ENCODE measurements around the gene ELOVL6.
"Not testable (repeated sequence)": the region's sequence is repeated elsewhere in the genome, so short reads cannot be mapped to it uniquely, and the experiment has no call there.

The ELOVL6 gene

DNA sequence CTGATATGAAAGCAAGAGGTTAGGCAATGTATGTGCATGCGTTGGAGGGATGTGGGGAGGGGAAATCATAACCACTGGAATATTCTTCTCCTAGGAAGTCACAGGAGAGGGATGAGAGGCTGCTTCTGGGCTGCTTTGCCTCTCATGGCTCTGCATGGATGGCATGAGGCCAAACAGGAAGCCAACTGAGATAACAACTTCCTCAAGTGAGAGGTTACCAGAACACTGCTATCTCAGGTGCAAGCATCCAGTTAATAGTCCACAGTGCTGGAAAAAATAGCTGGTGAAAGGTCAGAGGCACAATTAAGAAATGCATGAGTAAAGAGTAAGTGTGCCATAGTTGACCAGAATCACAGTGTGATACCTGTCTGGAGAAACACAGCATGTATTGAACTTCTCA is 113.3 kb downstream of the ELOVL6 start:
- DNase-seq (ENCODE audit: insufficient read length, low spot score) (no peak), FAIRE-seq (no peak)

DNA sequence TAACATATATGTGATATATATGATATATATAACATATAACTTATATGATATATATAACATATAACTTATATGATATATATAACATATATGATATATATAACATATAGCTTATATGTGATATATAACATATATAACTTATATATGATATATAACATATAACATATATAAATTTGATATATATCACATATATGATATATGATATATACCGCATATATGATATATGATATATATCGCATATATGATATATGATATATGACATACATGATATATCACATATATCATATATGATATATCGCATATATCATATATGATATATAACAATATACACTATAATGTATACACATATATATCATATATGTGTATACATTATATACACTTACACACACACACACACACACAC is 114.3 kb downstream of the ELOVL6 start:
- DNase-seq (ENCODE audit: insufficient read length, low spot score): no peak
- FAIRE-seq: no peak

DNA sequence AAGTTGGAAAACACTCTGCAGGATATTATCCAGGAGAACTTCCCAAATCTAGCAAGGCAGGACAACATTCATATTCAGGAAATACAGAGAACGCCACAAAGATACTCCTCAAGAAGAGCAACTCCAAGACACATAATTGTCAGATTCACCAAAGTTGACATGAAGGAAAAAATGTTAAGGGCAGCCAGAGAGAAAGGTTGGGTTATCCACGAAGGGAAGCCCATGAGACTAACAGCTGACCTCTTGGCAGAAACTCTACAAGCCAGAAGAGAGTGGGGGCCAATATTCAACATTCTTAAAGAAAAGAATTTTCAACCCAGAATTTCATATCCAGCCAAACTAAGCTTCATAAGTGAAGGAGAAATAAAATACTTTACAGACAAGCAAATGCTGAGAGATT is 120.3 kb downstream of the ELOVL6 start:
- DNase-seq (ENCODE audit: insufficient read length, low spot score); FAIRE-seq: not testable (repeated sequence)

DNA sequence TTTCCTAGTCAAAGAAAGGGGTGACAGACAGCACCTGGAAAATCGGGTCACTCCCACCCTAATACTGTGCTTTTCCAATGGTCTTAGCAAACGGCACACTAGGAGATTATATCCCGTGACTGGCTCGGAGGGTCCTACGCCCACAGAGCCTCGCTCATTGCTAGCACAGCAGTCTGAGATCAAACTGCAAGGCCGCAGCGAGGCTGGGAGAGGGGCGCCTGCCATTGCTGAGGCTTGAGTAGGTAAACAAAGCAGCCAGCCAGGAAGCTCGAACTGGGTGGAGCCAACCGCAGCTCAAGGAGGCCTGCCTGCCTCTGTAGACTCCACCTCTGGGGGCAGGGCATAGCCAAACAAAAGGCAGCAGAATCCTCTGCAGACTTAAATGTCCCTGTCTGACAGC is 121.6 kb downstream of the ELOVL6 start:
- not testable (repeated sequence) for FAIRE-seq; DNase-seq (ENCODE audit: insufficient read length, low spot score)

DNA sequence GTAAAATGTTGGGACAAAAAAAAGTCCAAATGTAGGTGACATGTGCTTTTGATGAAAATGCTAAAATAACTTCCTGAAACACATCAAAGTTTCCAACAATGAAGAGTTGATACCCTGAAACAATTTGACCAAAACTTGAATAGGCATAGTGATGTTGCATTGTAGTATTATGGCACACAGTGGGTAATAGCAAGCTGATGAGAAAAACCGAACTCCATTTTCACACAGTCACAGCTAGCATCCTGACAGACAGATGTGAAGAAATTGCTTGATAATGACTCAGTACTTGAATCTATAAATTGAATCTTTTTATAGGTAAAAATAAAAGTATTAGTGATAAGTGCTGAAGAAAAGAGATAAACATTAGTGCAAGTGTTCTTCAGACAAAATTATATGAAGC is 122.5 kb downstream of the ELOVL6 start:
- DNase-seq (ENCODE audit: insufficient read length, low spot score): no peak
- FAIRE-seq: peak; percentile 56

DNA sequence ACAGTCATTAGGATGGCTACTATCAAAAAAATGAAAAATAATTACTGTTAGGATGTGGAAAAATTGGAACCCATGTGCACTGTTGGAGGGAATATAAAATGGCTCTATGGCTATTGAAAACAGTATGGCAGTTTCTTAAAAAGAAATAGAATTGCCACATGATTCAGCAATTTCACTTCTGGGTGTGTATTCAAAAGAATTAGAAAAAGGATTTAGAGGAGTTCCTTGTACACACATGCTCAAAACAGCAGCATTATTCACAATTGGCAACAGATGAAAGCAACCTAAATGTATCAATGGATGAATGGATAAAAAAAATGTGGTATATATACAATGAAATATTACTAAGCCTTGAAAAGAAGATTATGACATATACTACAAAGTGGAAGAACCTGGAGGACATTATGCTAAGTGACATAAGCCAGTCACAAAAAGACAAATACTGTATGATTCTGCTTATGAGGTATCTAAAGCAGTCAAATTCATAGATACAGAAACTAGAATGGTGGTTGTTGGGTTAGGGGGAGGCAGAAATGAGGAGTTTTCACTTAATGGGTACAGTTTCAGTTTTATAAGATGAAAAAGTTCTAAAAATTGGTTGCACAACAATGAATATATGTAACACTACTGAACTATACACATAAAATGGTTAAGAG is 123.2 kb downstream of the ELOVL6 start:
- FAIRE-seq: peak; percentile 66
- DNase-seq (ENCODE audit: insufficient read length, low spot score): no peak

DNA sequence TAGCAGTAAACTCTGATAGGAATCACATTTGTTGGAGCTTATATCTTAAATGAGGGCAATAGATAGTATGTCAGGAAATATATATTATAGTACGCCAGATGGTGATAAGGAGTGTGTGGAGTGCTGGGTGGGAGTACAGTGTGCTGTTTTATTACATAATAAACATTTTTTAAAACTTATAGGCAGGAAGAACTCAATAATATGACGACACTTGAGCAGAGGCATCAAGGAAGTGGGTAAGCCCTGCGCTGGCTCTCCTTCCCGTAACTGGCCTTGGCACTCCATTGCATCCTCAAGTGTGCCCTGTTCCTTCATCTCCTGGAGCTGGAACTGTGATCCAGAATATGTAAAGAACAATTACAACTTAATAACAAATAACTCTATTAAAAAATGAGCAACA is 123.8 kb downstream of the ELOVL6 start:
- DNase-seq (ENCODE audit: insufficient read length, low spot score) (no peak), FAIRE-seq (no peak)

DNA sequence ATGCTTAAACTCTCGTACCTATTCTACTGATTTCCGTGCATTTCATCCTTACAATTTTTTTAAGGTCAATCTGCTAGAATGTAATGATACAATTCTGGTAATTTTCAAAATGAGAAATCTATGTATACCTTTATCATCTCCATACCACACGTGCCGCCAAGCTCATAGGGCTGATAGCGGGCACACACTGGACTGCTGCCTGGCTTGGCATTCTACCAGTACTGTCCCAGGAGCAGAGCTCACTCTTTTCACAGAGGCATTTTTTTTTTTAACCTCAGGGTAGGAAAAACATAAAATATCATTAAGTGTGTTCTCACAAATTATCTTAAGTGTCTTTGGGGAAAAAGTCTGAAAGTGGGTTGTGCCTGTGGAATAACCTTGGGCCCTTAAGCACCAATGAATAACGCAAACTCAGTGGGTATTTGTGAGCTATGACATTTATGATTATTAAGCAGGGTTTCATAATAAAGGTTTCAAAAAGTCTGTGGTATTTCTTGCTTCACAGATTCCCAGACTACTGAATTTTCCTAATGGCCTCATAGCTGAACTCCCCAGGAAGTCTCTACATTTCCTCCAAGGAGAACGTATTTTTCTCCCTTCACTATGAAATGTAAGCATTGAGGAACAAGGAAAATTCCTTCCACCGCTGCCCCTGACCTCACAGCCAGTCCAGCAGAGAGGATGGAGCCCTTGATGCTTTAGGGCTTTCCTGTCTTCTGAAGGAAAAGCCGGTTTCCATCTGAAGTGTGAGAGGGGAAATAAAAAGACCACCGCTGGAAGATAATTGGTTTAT is 125.2 kb downstream of the ELOVL6 start:
- DNase-seq (ENCODE audit: insufficient read length, low spot score) (no peak), FAIRE-seq (no peak)

DNA sequence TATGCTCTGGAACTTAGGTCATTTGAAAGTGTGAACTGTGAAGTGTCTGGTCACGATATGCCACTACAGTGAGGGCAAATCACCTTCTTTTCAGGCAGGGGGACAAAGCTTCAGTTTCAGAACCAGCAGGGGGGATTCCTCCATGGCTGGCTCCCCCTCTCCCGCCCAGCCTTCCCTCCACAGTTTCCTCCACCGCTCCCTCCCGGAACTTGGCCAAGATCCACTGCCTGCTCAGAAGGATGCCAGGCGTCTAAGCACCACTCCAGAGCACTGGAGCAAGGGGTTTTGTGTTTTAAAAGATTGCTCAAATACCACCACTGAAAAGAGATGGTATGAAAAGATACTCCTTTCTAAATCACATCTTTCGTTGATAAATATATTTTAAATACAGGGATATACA is 126.9 kb downstream of the ELOVL6 start:
- DNase-seq (ENCODE audit: insufficient read length, low spot score) (no peak), FAIRE-seq (no peak)

DNA sequence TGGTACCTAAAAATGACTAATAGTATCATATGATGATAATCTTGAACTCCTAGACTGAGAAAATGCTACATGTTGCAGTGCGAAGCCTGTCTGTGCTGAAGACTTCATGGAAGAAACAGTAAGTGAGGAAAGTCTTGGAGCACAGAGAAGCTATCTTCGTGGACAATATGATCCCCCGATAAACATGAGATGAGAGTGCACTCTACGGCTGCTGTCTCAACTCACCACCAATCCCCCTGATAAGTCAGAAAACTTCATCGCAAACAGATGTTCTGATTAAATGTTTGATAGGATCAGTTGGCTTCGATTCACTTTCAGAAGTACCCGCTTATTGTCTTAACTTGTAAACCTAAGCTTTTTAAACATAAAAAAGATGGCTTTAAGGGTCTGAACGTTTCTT is 130.2 kb downstream of the ELOVL6 start:
- DNase-seq (ENCODE audit: insufficient read length, low spot score) (no peak), FAIRE-seq (no peak)

DNA sequence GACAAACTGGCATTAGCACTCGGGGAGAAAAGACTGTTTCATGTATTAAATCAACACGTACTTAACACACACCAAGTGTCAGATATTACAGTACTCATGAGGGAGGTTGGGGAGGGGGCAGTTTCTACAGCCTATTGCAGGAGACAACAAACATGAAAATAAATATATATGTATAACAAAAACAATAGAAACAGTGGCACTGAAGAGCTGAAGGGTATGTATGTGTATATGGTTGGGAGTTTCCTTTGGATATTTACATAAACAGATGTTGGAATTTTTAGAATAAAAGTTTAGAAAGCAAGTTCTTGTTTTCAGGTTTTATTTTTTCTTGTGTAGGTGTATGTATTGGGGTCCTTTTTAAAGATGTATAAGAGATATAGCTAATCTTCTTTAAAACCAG is 133.5 kb downstream of the ELOVL6 start:
- DNase-seq (ENCODE audit: insufficient read length, low spot score) (no peak), FAIRE-seq (no peak)

DNA sequence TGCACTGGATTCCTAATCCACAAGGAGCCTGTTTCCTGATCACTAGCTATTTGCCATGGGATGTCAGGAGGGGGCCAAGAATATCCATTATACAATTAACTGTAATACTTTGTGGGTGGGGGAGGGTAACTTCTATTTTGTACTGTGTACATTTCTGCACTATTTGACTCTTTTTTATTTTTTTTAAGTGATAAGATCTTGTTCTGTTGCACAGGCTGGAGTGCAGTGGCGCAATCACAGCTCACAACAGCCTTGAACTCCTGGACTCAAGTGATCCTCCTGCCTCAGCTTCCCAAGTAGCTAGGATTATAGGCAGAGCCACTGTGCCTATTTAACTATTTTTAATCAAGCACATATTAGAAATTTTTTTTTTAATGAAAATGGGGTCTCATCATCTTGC is 134.1 kb downstream of the ELOVL6 start:
- DNase-seq (ENCODE audit: insufficient read length, low spot score) (no peak), FAIRE-seq (no peak)

DNA sequence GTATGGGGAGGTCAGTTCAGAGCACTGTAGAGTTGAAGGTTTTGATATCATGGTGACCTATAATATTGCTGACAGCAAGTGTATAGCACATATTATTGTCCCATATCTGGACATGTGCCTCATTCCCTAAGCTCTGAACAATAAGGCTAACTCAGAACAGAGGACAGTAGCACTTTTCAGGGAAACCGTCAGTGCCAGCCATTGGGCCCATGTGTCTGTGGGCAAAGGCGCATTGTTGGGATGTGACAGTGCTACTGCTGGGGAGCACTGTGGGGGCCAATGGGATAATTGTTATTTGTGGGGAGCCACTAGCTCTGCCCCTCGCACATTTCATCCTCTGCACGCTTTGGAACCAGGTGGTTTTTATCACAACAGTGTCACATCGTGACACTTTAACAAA is 136.2 kb downstream of the ELOVL6 start:
- DNase-seq (ENCODE audit: insufficient read length, low spot score) (no peak), FAIRE-seq (no peak)

DNA sequence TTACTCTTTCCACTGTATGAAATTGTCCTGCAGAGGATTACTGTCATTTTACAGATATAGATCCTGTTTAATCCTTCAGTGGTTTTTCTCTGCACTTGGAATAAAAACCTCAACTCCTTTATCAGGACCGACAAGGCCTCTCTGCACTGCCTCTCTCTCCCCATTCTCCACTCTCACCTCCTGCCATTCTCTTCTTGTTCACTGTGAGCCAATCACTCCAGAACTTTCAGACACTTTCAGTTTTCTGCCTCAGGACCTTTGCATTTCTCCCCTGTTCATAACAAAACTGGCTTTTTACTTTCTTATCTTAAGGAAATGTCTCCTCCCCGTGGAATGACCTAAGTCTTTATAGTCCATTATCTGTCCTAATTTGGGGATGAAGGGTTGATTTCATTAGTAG is 137.3 kb downstream of the ELOVL6 start:
- FAIRE-seq (no peak), DNase-seq (ENCODE audit: insufficient read length, low spot score) (no peak)

DNA sequence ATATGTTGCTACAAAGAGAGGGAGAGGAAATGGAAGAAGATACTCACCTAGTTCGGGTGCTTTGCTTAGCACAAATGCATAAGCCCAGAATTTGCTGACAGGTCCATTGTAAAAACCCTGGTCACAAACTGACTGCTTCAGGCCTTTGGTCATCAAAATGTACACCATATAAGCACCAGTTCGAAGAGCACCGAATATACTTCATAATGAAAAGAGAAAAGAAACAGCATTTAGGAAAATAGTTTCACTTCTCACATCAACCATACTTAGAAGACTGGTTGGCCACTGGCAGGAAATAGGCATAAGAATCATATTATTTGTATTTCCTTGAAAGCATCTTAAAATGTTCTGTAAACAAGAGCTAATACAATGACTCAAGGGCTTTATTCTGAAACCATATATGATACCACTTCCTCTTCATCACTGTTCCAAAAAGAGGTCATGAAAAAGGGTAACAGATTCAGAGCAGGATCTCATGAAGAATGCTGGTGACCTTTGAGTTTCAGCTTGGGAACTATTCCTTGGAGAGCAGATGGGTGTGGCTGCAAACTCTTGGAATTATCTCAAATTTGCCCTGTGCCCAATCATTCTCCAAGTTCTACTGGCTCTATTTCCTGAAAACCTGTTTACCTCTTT is 138.7 kb downstream of the ELOVL6 start:
- peak; percentile 22 for DNase-seq (ENCODE audit: insufficient read length, low spot score)
- FAIRE-seq: peak; percentile 92

DNA sequence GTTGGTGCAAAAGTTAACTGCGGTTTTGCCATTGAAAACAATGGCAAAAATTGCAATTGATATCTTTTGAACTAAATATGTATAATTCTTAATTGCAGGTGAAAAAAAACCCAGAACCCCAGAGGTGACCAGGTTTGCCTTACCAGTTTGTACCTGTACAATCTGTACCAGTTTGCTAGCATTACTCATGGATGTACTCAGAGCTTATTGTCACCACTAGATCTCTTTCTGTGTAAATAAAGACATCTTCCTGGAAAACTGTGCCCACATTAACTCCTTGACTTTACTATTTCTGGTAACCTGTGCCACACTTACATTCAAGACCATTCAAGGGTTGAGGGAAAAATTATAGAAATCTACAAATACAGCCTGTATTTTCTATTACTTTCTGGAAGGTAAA is 139.7 kb downstream of the ELOVL6 start:
- DNase-seq (ENCODE audit: insufficient read length, low spot score) (no peak), FAIRE-seq (no peak)

DNA sequence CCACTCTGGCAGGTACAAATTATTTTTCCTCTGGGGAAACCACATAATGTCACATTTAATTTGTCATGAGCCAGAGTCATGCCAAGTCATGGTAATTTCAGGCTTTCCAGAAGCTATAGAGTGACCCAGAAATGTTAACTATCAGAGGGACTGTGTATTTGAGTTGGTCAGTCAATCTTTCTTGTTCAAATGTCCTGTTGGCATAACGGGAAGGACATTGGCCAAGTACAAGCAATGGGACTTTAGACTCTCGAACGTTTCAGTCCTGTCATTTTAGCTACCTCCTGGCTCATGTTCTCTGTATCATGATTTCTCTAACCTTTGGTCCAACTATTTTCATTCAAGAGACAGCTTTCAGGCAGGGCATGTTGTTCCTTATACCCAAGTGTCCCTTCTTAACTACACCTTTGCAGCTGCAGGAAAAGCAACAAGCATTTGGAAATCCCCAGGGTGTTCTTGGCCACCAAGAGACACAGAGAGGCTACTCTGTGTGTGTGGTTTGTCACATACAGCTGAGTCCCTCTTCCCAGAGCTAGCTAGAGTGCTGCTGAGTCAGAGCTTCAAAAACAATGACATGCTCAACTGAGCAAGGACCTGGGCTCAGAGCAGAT is 143.2 kb downstream of the ELOVL6 start:
- no peak for DNase-seq (ENCODE audit: insufficient read length, low spot score)
- FAIRE-seq: peak; percentile 87

DNA sequence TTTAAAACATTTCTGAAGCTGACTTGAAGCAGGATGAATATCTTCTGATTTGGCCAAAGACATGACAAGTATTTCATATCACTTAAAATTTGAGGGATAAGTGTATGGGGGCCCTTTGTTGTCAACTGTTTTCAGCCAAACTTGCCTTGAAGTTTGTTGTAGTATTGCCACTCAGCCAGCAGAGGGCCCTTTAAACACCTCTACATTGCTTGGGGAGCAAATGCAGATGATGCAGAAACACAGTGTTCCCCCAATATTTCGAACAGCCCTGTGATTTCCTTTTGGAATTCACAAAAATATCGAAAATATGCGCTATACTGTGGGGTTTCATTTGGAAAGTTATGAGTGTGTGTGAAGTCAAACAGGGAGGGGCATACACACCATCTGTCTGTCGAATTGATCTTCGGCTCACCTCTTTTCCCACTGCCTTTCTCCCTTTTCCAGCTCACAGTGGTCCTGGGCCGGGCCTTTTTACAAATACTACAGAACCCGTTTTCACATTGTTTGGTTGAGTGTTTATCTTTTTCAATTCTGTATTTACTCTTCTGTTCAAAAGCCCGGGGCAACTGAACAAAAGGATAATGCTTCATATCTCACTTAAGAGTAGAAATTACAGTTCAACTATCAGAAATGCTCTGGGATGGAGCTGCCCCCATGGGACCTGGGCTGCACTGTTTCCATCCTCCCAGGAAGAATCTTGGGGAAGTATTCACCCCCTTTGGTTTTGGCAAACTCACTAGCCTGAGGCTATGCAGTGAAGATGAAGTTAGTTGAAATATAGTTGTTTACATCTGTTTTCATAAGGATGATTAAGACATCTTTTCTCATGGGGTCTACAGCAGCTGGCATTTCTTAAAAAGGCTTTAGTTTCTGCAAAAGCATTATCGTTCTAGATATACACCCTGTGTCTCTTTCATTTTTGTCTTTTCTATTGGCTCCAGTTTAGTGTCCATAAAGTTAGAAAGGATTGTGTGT is 148.2 kb downstream of the ELOVL6 start:
- FAIRE-seq: peak; percentile 92

DNA sequence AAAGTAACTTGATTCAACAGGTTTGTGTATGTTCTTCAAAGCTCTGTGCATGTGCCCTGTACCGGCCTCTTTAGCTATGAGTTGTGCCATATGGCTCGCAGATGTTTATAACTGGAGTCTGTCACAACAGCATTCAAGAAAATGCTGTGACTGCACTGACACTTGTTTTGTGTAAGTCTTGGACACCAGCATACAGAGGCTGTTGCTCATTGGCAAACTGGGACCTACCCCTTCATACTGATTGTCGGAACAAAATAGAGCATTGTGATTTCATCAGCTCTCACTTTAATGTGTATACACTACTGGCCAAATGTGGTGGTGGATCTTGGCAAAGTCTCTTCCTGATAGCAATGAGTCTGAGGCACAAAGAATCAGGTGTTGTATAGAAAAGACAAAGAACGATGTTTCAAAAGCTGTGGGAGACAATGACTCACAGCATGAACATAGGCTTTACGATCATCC is 151.8 kb downstream of the ELOVL6 start:
- no peak for DNase-seq (ENCODE audit: insufficient read length, low spot score)
- FAIRE-seq: no peak

More for the DNA sequence above, 148.2 kb downstream of the ELOVL6 start:
- DNase-seq (ENCODE audit: insufficient read length, low spot score): no peak
